Stimulated activated CD8-positive, alpha-beta memory T cell treated with anti-CD3 and anti-CD28 coated beads, Interleukin-12 subunit alpha, Interleukin-12 subunit beta, amount 100 ng/mL, for 24 hours (primary cell): ENCODE measurements around the gene TMEM163.
"Not testable (repeated sequence)": the region's sequence is repeated elsewhere in the genome, so short reads cannot be mapped to it uniquely, and the experiment has no call there.

ENCODE experiments used
- DNase-seq: peaks from one replicate; pipeline ENCODE4 v3.0.0-alpha.2; 2020; ENCODE audit errors: extremely low read depth

The TMEM163 gene

GRCh38 chr2:134578316-134578715, 140.5 kb downstream of the TMEM163 start:
- no peak for DNase-seq

DNA sequence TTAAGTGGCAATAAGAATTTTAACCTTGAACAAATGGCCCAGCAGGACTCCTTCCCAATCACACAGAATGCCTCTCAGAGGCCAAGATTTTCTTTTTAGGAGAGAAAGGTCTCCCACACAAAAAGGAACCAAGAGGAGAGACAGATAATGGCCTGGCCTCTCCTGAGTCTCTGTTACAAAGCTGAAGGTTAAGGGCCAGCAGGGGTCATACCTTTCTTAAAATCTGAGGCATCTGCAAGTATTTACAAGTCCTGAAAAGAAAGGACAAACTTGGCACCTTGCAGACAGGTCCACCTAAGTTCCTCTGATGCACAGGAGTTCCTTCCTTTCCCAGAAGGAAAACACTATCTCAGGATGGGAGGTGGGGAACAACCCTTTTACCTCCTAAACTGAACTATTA, 142.3 kb downstream of the TMEM163 start:
- DNase-seq = no peak

GRCh38 chr2:134575888-134576287, 142.9 kb downstream of the TMEM163 start:
- DNase-seq = no peak

- no peak for DNase-seq
Observed at GRCh38 chr2:134574611-134575330, 144.0 kb downstream of the TMEM163 start.

- no peak for DNase-seq
Observed at GRCh38 chr2:134573724-134574123, 145.1 kb downstream of the TMEM163 start.

GRCh38 chr2:134573085-134573370, 145.8 kb downstream of the TMEM163 start:
- DNase-seq = no peak

- DNase-seq = no peak
Observed at GRCh38 chr2:134572314-134573084, 146.3 kb downstream of the TMEM163 start.

- no peak for DNase-seq
Observed at GRCh38 chr2:134570676-134571075, 148.1 kb downstream of the TMEM163 start.

DNA sequence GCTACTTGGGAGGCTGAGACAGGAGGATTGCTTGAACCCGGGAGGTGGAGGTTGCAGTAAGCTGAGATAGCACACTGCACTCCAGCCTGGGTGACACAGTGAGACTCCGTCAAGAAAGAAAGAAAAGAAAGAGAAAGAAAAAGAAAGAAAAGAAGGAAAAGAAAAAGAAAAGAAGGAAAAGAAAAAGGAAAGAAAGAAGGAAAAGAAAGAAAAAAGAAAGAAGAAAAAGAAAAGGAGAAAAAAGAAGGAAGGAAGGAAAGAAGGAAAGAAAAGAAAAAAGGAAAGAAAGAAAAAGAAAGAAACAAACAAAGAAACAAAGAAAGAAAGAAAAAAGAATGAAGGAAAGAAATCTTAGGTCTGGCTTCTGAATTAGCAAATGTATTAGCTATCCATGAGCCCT, 150.4 kb downstream of the TMEM163 start:
- DNase-seq = no peak

DNA sequence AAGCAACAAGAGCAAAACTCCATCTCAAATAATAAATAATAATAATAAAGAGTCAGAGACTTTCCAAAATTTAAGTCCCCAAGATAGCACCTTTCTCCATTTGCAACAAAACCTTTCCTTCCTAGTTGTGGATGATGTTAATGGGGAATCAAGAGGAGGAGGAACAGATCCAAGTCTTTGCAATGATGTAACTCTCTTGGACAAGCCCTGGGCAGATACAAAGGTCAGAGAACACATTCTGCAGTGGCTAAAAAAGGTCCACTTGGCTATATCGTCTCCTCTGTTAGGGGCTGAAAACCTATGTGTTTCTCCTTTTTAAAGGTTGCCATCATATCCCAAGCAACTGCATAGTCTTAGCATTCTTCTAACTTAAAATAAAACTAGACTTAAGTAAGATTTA, 151.1 kb downstream of the TMEM163 start:
- no peak for DNase-seq

DNA sequence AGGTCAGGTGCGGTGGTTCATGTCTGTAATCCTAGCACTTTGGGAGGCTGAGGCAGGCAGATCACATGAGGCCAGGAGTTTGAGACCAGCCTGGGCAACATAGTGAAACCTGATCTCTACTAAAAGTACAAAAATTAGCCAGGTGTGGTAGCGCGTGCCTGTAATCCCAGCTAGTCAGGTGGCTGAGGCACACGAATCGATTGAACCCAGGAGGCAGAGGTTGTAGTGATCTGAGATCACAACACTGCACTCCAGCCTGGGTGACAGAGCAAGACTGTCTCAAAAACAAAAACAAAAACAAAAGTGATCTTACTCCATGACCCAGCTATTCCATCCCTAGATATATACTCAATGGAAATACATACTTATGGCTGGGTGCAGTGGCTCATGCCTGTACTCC, 153.8 kb downstream of the TMEM163 start:
- not testable (repeated sequence) for DNase-seq

GRCh38 chr2:134564549-134564948, 154.3 kb downstream of the TMEM163 start:
- no peak for DNase-seq

- DNase-seq = no peak
Observed at GRCh38 chr2:134558208-134558830, 160.5 kb downstream of the TMEM163 start.

- DNase-seq = no peak
Observed at GRCh38 chr2:134555411-134555810, 163.4 kb downstream of the TMEM163 start.

DNA sequence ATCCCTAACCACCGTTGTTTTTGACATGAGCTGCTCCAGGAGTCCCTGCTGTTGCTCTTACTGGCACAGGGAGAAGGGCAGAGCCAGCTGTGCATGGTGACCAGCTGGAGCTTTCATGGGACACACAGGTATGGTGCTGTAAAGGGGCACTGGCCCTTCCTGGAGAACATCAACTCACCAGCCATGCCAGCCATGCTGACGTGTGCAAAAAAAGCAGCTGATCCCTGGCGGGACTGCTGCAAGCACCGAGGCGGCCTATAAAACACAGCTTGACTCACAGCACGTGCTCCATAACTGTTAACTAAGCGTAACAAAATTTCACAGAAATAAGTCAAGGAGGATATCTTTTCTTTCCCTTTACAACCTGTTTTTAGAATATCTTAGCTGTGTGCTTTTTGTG, 165.1 kb downstream of the TMEM163 start:
- no peak for DNase-seq

GRCh38 chr2:134550566-134551164, 168.1 kb downstream of the TMEM163 start:
- no peak for DNase-seq

DNA sequence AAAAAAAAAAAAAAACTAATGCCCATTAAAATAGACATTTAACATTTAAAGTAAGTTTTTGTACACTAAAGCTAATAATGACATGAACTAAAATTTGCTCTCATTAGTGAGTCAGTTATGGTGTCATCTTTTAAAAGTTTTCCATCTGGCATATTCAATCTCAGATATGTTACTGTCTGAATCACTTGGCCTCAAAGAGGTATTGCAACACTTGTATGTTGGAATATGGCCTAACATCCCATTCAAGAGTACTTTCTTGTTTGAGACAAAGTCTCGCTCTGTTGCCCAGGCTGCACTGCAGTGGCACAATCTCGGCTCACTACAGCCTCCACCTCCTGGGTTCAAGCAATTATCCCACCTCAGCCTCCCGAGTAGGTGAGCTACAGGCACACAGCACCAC, 169.7 kb downstream of the TMEM163 start:
- no peak for DNase-seq

DNA sequence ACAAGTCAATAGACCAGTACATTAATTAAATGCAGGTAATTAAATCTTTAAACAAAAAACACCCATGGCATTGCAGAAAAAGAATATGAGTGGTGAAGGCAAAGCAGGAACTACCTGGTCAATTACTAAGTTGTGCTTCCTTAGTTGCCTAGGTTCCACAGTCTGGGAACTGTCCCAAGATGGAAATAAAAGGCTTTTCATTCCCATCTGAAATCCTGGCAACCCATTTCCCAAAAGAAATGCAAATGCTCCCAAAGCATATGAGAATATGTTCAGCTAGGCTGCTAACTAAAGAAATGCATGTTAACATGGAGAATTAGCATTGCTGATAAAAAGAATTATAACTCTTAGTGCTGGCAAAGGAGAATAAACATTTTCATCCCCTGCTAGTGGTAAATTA, 177.8 kb downstream of the TMEM163 start:
- no peak for DNase-seq

GRCh38 chr2:134539981-134540380, 178.8 kb downstream of the TMEM163 start:
- no peak for DNase-seq

DNA sequence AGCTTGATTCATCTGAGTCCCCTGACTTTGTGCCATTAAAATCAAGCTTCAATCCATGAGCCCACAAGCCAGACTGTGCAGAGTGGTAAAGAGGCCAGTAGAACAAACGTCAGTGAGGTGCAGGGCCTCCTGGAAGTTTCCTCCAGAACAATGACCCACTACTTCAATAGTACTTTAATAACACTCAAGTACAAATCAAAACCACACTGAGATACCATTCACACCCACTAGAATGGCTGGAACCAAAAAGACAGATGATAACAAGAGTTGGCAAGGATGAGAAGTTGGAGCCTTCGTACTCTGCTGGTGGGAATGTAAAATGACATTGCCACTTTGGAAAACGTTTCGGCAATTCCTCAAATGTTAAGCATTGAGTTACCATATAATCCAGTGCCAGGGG, 181.1 kb downstream of the TMEM163 start:
- no peak for DNase-seq

GRCh38 chr2:134537121-134537520, 181.7 kb downstream of the TMEM163 start:
- DNase-seq = no peak

DNA sequence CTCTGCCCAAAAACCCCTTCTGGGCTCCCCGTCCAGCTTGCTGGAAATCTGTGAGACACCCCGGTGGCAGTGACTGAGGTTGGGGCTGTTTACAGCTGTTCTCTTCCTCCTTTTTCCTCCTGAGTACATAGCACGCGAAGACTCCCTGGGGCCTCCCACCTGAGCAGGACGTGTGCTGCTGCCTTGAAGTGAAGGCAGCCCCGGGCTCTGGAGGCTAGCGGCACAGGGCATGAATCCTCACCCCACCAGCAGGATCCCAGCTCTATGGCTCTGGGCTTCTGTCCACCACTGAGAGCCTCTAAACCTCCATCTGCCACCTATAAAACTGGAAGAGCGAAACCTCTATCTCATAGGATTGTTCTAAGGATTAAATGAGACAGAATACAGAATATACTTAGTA, 182.5 kb downstream of the TMEM163 start:
- no peak for DNase-seq

- DNase-seq = no peak
Observed at GRCh38 chr2:134532537-134532936, 186.3 kb downstream of the TMEM163 start.
